Natural killer cell (primary cell): ENCODE data around the gene RNF20. TPM values are rescaled to one million over a fixed set of nuclear protein-coding genes. Genes with fewer than 3 reads are reported as not detected.

Experiments used
- ATAC-seq, 3 donors: fragments of 150-1000 bp in 2 of 3; fragments of 200-7000 bp in 1 of 3; cut with Tn5 transposase; 1 replicate in 1 of 3; 2 replicates in 2 of 3; pipeline ENCODE4 v1.10.0; 2021; ENCODE audit warnings: mild to moderate bottlenecking in 2 of 3, moderate library complexity in 2 of 3
- DNase-seq, 2 donors: peaks; one replicate each; pipeline versions ENCODE4 v3.0.0 to v3.0.0-alpha.2; 2013 to 2021; ENCODE audit warnings: mixed read lengths in 1 of 2
- H3K27ac ChIP-seq: one replicate; pipeline ENCODE4 v1.5.1; 2013; ENCODE audit warnings: mild to moderate bottlenecking, low read length
- H3K27me3 ChIP-seq: one replicate; pipeline ENCODE4 v1.6.1; 2013; ENCODE audit warnings: low read length; ENCODE audit not compliant: control insufficient read depth, insufficient read depth
- H3K36me3 ChIP-seq: one replicate; pipeline ENCODE4 v1.6.1; 2013; ENCODE audit warnings: low read length; ENCODE audit not compliant: control insufficient read depth, insufficient read depth
- H3K4me1 ChIP-seq: one replicate; pipeline ENCODE4 v1.6.1; 2013; ENCODE audit warnings: low read length; ENCODE audit not compliant: control insufficient read depth, insufficient read depth
- H3K4me3 ChIP-seq: one replicate; pipeline ENCODE4 v1.5.1; 2013; ENCODE audit warnings: low read length
- H3K9me3 ChIP-seq: one replicate; pipeline ENCODE4 v1.6.1; 2013; ENCODE audit warnings: low read length; ENCODE audit not compliant: control insufficient read depth, insufficient read depth
- H3K27ac Mint-ChIP-seq, 2 donors: one replicate each; pipeline ENCODE4 v1.8.0; 2022; ENCODE audit warnings: mild to moderate bottlenecking in 2 of 2, mixed read lengths in 2 of 2, moderate library complexity in 1 of 2
- H3K27me3 Mint-ChIP-seq, 2 donors: one replicate each; pipeline ENCODE4 v1.8.0; 2022; ENCODE audit warnings: low read depth in 2 of 2, mixed read lengths in 2 of 2
- H3K36me3 Mint-ChIP-seq: one replicate; pipeline ENCODE4 v1.8.0; 2022; ENCODE audit warnings: mixed read lengths
- H3K4me1 Mint-ChIP-seq, 2 donors: one replicate each; pipeline ENCODE4 v1.8.0; 2022; ENCODE audit warnings: mixed read lengths in 2 of 2
- H3K4me3 Mint-ChIP-seq: one replicate; pipeline ENCODE4 v1.8.0; 2022; ENCODE audit warnings: mild to moderate bottlenecking, moderate library complexity, mixed read lengths
- H3K9me3 Mint-ChIP-seq, 2 donors: one replicate each; pipeline ENCODE4 v1.8.0; 2022; ENCODE audit warnings: mixed read lengths in 2 of 2
- CTCF ChIP-seq: fragments of 200-600 bp; IDR thresholded peaks from one replicate; pipeline ENCODE4 v1.8.0; 2022; ENCODE audit warnings: antibody characterized with exemption
- WGBS: methylation state at CpG from one replicate; pipeline ENCODE4 v1.1.7; 2013; ENCODE audit warnings: missing lambda C conversion rate; ENCODE audit not compliant: insufficient coverage; 5-methylcytosine and 5-hydroxymethylcytosine counted together
- intact Hi-C: fragments of 100-400 bp; cut with micrococcal nuclease; formaldehyde crosslinking; loops from one replicate; pipeline ENCODE4 v1.14.2; 2022
- total RNA-seq, 4 donors: library from RNA; stranded (reverse); fragments of 120-200 nt in 1 of 4; gene quantifications; one replicate each; pipeline versions ENCODE4 v1.2.3 to v1.2.4, GENCODE V29; 2013 to 2022

The RNF20 gene
- total RNA-seq, 3 donors from 2014 or later (not counting 1 experiment from before 2014, with no cell fraction given) = 35.5 to 44.2 (median 42.5) TPM

DNA sequence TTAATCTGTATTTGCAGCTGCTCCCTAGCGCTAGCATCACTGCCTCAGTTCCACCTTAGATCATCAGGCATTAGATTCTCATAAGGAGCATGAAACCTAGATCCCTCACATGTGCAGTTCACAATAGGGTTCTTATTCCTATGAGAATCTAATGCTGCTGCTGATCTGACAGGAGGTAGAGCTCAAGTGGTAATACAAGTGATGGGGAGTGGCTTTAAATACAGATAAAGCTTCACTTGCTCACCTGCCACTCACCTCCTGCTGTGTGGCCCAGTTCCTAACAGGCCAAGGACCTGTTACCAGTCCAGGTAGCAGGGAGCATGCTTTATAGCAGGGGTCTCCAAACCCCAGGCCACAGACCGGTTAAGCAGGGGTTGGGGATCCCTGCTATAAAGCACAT, 22.6 kb upstream of the RNF20 start:
- H3K9me3 ChIP-seq = no peaks in the 10 kb centered on the region
- H3K4me3 ChIP-seq = no peak overlapping the region
- H3K36me3 ChIP-seq = no peaks in the 10 kb centered on the region
- H3K27me3 ChIP-seq = no peaks in the 10 kb centered on the region
- peaks cover 0 to 2% of the 10 kb centered on the region in 2 donors for H3K9me3 Mint-ChIP-seq
- H3K27ac Mint-ChIP-seq = no peak overlapping the region
- no peaks in the 10 kb centered on the region for H3K4me1 ChIP-seq
- no peak for TF ChIP-seq CTCF
- WGBS = 91% methylated on average over 2 of the region's 2 CpGs
- intact Hi-C loops = no loop called here
- no peaks in the 10 kb centered on the region for H3K36me3 Mint-ChIP-seq
- H3K27me3 Mint-ChIP-seq = peaks cover 10 to 50% of the 10 kb centered on the region in 2 donors
- ATAC-seq (no peak), DNase-seq (no peak)
- no peak overlapping the region for H3K27ac ChIP-seq
- no peaks in the 10 kb centered on the region for H3K4me1 Mint-ChIP-seq
- no peak overlapping the region for H3K4me3 Mint-ChIP-seq

DNA sequence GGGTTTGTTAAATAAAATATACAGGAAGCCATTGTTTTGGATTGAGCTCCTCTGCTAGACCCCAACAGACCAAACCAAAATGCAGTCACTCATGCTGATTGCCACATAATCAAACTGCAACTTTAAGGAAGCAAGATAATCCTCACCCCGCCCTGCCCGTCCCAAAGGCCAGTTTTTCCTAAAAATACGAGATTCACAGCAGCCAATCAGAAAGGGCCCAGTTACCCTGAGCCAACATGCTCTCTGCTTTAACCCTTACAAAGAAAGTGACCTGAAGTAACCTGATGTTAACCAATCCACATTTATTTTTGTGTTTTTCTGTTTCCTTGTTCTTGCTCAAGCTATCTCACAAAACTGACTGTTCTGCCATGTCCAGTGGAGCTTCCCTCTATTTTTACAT, 21.5 kb upstream of the RNF20 start:
- intact Hi-C loops = no loop called here
- Mint-ChIP-seq H3K36me3 (no peaks in the 10 kb centered on the region), H3K27me3 (peaks cover 10 to 55% of the 10 kb centered on the region in 2 donors), H3K4me3 (no peak overlapping the region), H3K27ac (no peak overlapping the region), H3K4me1 (no peaks in the 10 kb centered on the region), H3K9me3 (no peaks in the 10 kb centered on the region)
- H3K27me3 ChIP-seq = no peaks in the 10 kb centered on the region
- no peak overlapping the region for H3K27ac ChIP-seq
- no peaks in the 10 kb centered on the region for H3K36me3 ChIP-seq
- WGBS = 82% methylated on average over 3 of the region's 3 CpGs
- H3K4me3 ChIP-seq = no peak overlapping the region
- DNase-seq (no peak), ATAC-seq (no peak)
- TF ChIP-seq CTCF = no peak
- H3K4me1 ChIP-seq = no peaks in the 10 kb centered on the region
- H3K9me3 ChIP-seq = no peaks in the 10 kb centered on the region

- intact Hi-C loops = no loop called here
- Histone ChIP-seq H3K4me3 (no peak overlapping the region), H3K9me3 (no peaks in the 10 kb centered on the region), H3K27me3 (no peaks in the 10 kb centered on the region), H3K4me1 (no peaks in the 10 kb centered on the region), H3K27ac (no peak overlapping the region), H3K36me3 (no peaks in the 10 kb centered on the region)
- no peak for TF ChIP-seq CTCF
- Mint-ChIP-seq H3K27me3 (peaks cover 12 to 48% of the 10 kb centered on the region in 2 donors), H3K36me3 (no peaks in the 10 kb centered on the region), H3K27ac (no peak overlapping the region), H3K4me1 (no peaks in the 10 kb centered on the region), H3K4me3 (no peak overlapping the region), H3K9me3 (no peaks in the 10 kb centered on the region)
- DNase-seq = no peak
- no peak for ATAC-seq
Measured at GRCh38 chr9:101513351-101513750, 20.3 kb upstream of the RNF20 start.

- no peak for TF ChIP-seq CTCF
- Histone ChIP-seq H3K27me3 (no peaks in the 10 kb centered on the region), H3K4me1 (no peaks in the 10 kb centered on the region), H3K27ac (no peak overlapping the region), H3K36me3 (no peaks in the 10 kb centered on the region), H3K9me3 (no peaks in the 10 kb centered on the region), H3K4me3 (no peak overlapping the region)
- DNase-seq = no peak
- Mint-ChIP-seq H3K4me1 (no peaks in the 10 kb centered on the region), H3K36me3 (no peaks in the 10 kb centered on the region), H3K4me3 (no peak overlapping the region), H3K27ac (no peak overlapping the region), H3K9me3 (no peaks in the 10 kb centered on the region), H3K27me3 (peaks cover 14 to 46% of the 10 kb centered on the region in 2 donors)
- 50% methylated on average over 1 of the region's 2 CpGs for WGBS
- intact Hi-C loops = no loop called here
- ATAC-seq = no peak
Measured at GRCh38 chr9:101514071-101514470, 19.6 kb upstream of the RNF20 start.
